ENCODE measurements around the gene STXBP1. TPM values are rescaled to one million over a fixed set of nuclear protein-coding genes. Genes with fewer than 3 reads are reported as not detected.
A peak's percentile ranks its signal among the peaks of the same experiment; 100 is the strongest.

The STXBP1 gene
- total RNA-seq, 1 experiment from 2014 or later, result 10.9 TPM

- H3K36me3 ChIP-seq (ENCODE audit: insufficient read depth, low read length, poor library complexity, severe bottlenecking), result no peaks in the 10 kb centered on the region
- no peak overlapping the region for H3K27ac ChIP-seq (ENCODE audit: low read depth, low read length, poor library complexity, severe bottlenecking)
- TF ChIP-seq EZH2 (IDR thresholded peaks at IDR 0.05; ENCODE audit: borderline replicate concordance, low read depth, low read length, poor library complexity, severe bottlenecking) (no peak), CTCF (conservative IDR thresholded peaks at IDR 0.05; ENCODE audit: low read depth, low read length) (no peak)
- H3K9me3 ChIP-seq (ENCODE audit: low read depth, low read length, poor library complexity, severe bottlenecking), result no peaks in the 10 kb centered on the region
- intact Hi-C loops (cut with micrococcal nuclease; ENCODE audit: unreplicated experiment), result no loop called here
- POLR2A ChIA-PET (ENCODE audit: low non-redundant PET), result no interaction called here
- no TSS peak for BruUV-seq (replicated peaks)
- CTCF ChIA-PET, result interaction anchor here (0.6 to 2.1 kb wide), 3 partner anchors 9 to 287 kb away, joined by 3 to 5 read pairs (median 3); no protein-coding TSS in a partner anchor
- no peak overlapping the region for H3K4me3 ChIP-seq (ENCODE audit: low read depth, low read length, poor library complexity, severe bottlenecking)
- DNase-seq (ENCODE audit: low spot score), result no peak
- no peaks in the 10 kb centered on the region for H3K27me3 ChIP-seq (replicated peaks; ENCODE audit: insufficient read depth, low read depth, low read length, poor library complexity)
- H3K4me1 ChIP-seq (ENCODE audit: insufficient read depth, low read length, poor library complexity, severe bottlenecking), result no peaks in the 10 kb centered on the region
These were observed 26.8 kb upstream of the STXBP1 start for GRCh38 chr9:127585161-127585819.

- Histone ChIP-seq H3K4me1 (ENCODE audit: insufficient read depth, low read length, poor library complexity, severe bottlenecking) (no peaks in the 10 kb centered on the region), H3K4me3 (ENCODE audit: low read depth, low read length, poor library complexity, severe bottlenecking) (no peak overlapping the region), H3K9me3 (ENCODE audit: low read depth, low read length, poor library complexity, severe bottlenecking) (no peaks in the 10 kb centered on the region), H3K27me3 (replicated peaks; ENCODE audit: insufficient read depth, low read depth, low read length, poor library complexity) (no peaks in the 10 kb centered on the region), H3K27ac (ENCODE audit: low read depth, low read length, poor library complexity, severe bottlenecking) (no peak overlapping the region), H3K36me3 (ENCODE audit: insufficient read depth, low read length, poor library complexity, severe bottlenecking) (no peaks in the 10 kb centered on the region)
- no peak for DNase-seq (ENCODE audit: low spot score)
- TF ChIP-seq CTCF (conservative IDR thresholded peaks at IDR 0.05; ENCODE audit: low read depth, low read length), result no peak
- TF ChIP-seq EZH2 (IDR thresholded peaks at IDR 0.05; ENCODE audit: borderline replicate concordance, low read depth, low read length, poor library complexity, severe bottlenecking), result no peak
- intact Hi-C loops (cut with micrococcal nuclease; ENCODE audit: unreplicated experiment), result loop anchor here (1.0 kb wide), 1 partner anchor 82 kb away; no protein-coding TSS in a partner anchor
- POLR2A ChIA-PET (ENCODE audit: low non-redundant PET), result no interaction called here
- no TSS peak for BruUV-seq (replicated peaks)
- CTCF ChIA-PET, result interaction anchor here (0.7 to 2.1 kb wide), 4 partner anchors 10 to 576 kb away, joined by 3 to 5 read pairs (median 5); no protein-coding TSS in a partner anchor
These were observed 26.0 kb upstream of the STXBP1 start for GRCh38 chr9:127586096-127586495.

- intact Hi-C loops (cut with micrococcal nuclease; ENCODE audit: unreplicated experiment), result loop anchor here (1.0 kb wide), 1 partner anchor 82 kb away; no protein-coding TSS in a partner anchor
- DNase-seq (ENCODE audit: low spot score), result peak; percentile 76
- Histone ChIP-seq H3K27me3 (replicated peaks; ENCODE audit: insufficient read depth, low read depth, low read length, poor library complexity) (no peaks in the 10 kb centered on the region), H3K9me3 (ENCODE audit: low read depth, low read length, poor library complexity, severe bottlenecking) (no peaks in the 10 kb centered on the region), H3K4me1 (ENCODE audit: insufficient read depth, low read length, poor library complexity, severe bottlenecking) (no peaks in the 10 kb centered on the region), H3K36me3 (ENCODE audit: insufficient read depth, low read length, poor library complexity, severe bottlenecking) (no peaks in the 10 kb centered on the region), H3K4me3 (ENCODE audit: low read depth, low read length, poor library complexity, severe bottlenecking) (no peak overlapping the region), H3K27ac (ENCODE audit: low read depth, low read length, poor library complexity, severe bottlenecking) (no peak overlapping the region)
- BruUV-seq (replicated peaks), result no TSS peak
- ChIA-PET POLR2A (ENCODE audit: low non-redundant PET) (no interaction called here), CTCF (interaction anchor here (0.7 to 2.1 kb wide), 4 partner anchors 10 to 575 kb away, joined by 3 to 5 read pairs (median 5); no protein-coding TSS in a partner anchor)
- TF ChIP-seq EZH2 (IDR thresholded peaks at IDR 0.05; ENCODE audit: borderline replicate concordance, low read depth, low read length, poor library complexity, severe bottlenecking) (no peak), CTCF (conservative IDR thresholded peaks at IDR 0.05; ENCODE audit: low read depth, low read length) (peak; percentile 84)
These were observed 25.5 kb upstream of the STXBP1 start for GRCh38 chr9:127586537-127586936.
